Kidney (tissue), 14 donors: Measurements from ENCODE around the gene SLAMF8. TPM values are rescaled to one million over a fixed set of nuclear protein-coding genes. Genes with fewer than 3 reads are reported as not detected.

ENCODE experiments used
- DNase-seq, 5 donors: peaks; one replicate each; pipeline ENCODE4 v3.0.0-alpha.2; 2013 to 2020
- FAIRE-seq: peaks from 2 replicates; lab custom pipeline; 2012; peaks lifted over from hg19 to GRCh38; lab: Jason Lieb, UNC
- H3K27ac ChIP-seq, 2 donors: one replicate each; pipeline ENCODE4 v1.7.0; 2013; ENCODE audit warnings: low read depth in 2 of 2, low read length in 2 of 2, inconsistent platforms in 1 of 2
- H3K27me3 ChIP-seq: one replicate; pipeline ENCODE4 v1.7.1; 2013; ENCODE audit warnings: low read length, inconsistent platforms; ENCODE audit not compliant: control insufficient read depth, insufficient read depth
- H3K36me3 ChIP-seq, 3 donors: one replicate each; pipeline versions ENCODE4 v1.7.0 to v1.7.1; 2013; ENCODE audit warnings: low read length in 3 of 3, control low read depth in 1 of 3, inconsistent platforms in 1 of 3; ENCODE audit not compliant: insufficient read depth in 3 of 3, control insufficient read depth in 2 of 3
- H3K4me1 ChIP-seq, 3 donors: one replicate each; pipeline versions ENCODE4 v1.7.0 to v1.7.1; 2013; ENCODE audit warnings: low read length in 3 of 3, inconsistent platforms in 1 of 3, low read depth in 1 of 3; ENCODE audit not compliant: control insufficient read depth in 2 of 3, insufficient read depth in 2 of 3
- H3K4me3 ChIP-seq, 3 donors: one replicate each; pipeline versions ENCODE4 v1.7.0 to v1.8.1; 2013; ENCODE audit warnings: low read length in 3 of 3, control low read depth in 1 of 3, inconsistent platforms in 1 of 3
- H3K9ac ChIP-seq, 3 donors: one replicate each; pipeline versions ENCODE4 v1.7.0 to v1.7.1; 2013; ENCODE audit warnings: low read length in 3 of 3, control low read depth in 1 of 3, inconsistent platforms in 1 of 3
- H3K9me3 ChIP-seq, 3 donors: one replicate each; pipeline versions ENCODE4 v1.7.0 to v1.7.1; 2013; ENCODE audit warnings: low read length in 3 of 3, control low read depth in 1 of 3, inconsistent platforms in 1 of 3; ENCODE audit not compliant: control insufficient read depth in 2 of 3, insufficient read depth in 1 of 3
- CTCF ChIP-seq: IDR thresholded peaks from 3 replicates; pipeline ENCODE4 v1.5.1; 2012; ENCODE audit warnings: mild to moderate bottlenecking, moderate library complexity, borderline replicate concordance; ENCODE audit not compliant: insufficient read depth; ENCODE audit errors: extremely low read depth
- intact Hi-C: fragments of 100-400 bp; cut with DNase I; formaldehyde crosslinking; loops from one replicate; pipeline ENCODE4 v1.11.1; 2022
- polyA plus RNA-seq: library from polyadenylated mRNA; stranded (reverse); fragments of 350-450 nt; fragmentation: Illumina TruSeq; extraction: RNeasy Lipid Tissue Mini Kit (QIAGEN cat#74804); gene quantifications from one replicate; pipeline ENCODE4 v1.2.3, GENCODE V29; 2014; ENCODE audit warnings: low read depth, low replicate concordance; ENCODE audit not compliant: insufficient read depth
- total RNA-seq: library from RNA; stranded (reverse); fragmentation: NEBNext Ultra II Directional; extraction: Animal tissue kit (Norgen Biotek cat#: 25700); gene quantifications from one replicate; pipeline ENCODE4 v1.2.1, GENCODE V29; 2021
- donor health status: control.
- donor health status: control.
- donor health status: control.
- donor health status: control.
- donor health status: control.
- donor health status: DM: yes; HTN: yes; CAD: no.
- donor health status: Normal renal cell carcinoma (clear cell type).

The SLAMF8 gene
- total and polyA plus RNA-seq, 2 donors from 2014 or later, result 1.8 to 12.0 TPM

GRCh38 chr1:159845751-159846629 is 19.3 kb downstream of the SLAMF8 start:
- Histone ChIP-seq H3K36me3 (no peaks in the 10 kb centered on the region), H3K9me3 (no peaks in the 10 kb centered on the region), H3K27ac (no peak overlapping the region), H3K4me3 (no peak overlapping the region), H3K4me1 (peaks cover 0 to 2% (median 2%) of the 10 kb centered on the region in 3 donors), H3K9ac (no peak overlapping the region), H3K27me3 (no peaks in the 10 kb centered on the region)
- FAIRE-seq (no peak), DNase-seq (peak in 4 of 5 donors; percentile 51 to 75 (median 64))
- intact Hi-C loops, result no loop called here
- TF ChIP-seq CTCF, result no peak

GRCh38 chr1:159847231-159847630 is 20.6 kb downstream of the SLAMF8 start:
- peak in 1 of 5 donors; percentile 58 for DNase-seq
- TF ChIP-seq CTCF, result no peak
- no peaks in the 10 kb centered on the region for H3K36me3 ChIP-seq
- FAIRE-seq, result no peak
- no peaks in the 10 kb centered on the region for H3K9me3 ChIP-seq
- H3K9ac ChIP-seq, result no peak overlapping the region
- intact Hi-C loops, result no loop called here
- H3K27me3 ChIP-seq, result no peaks in the 10 kb centered on the region
- no peak overlapping the region for H3K4me3 ChIP-seq
- no peak overlapping the region for H3K27ac ChIP-seq
- no peaks in the 10 kb centered on the region for H3K4me1 ChIP-seq

GRCh38 chr1:159848326-159848725 is 21.7 kb downstream of the SLAMF8 start:
- Histone ChIP-seq H3K9me3 (no peaks in the 10 kb centered on the region), H3K36me3 (no peaks in the 10 kb centered on the region), H3K9ac (no peak overlapping the region), H3K4me1 (no peaks in the 10 kb centered on the region), H3K27ac (no peak overlapping the region), H3K27me3 (no peaks in the 10 kb centered on the region), H3K4me3 (no peak overlapping the region)
- DNase-seq (no peak), FAIRE-seq (no peak)
- intact Hi-C loops, result no loop called here
- TF ChIP-seq CTCF, result no peak
